Keratinocyte (primary cell): ENCODE measurements around the gene TENM3. TPM values are rescaled to one million over a fixed set of nuclear protein-coding genes. Genes with fewer than 3 reads are reported as not detected.

Source experiments
- DNase-seq: peaks from one replicate; pipeline ENCODE4 v3.0.0-alpha.2; 2011; ENCODE audit warnings: low read depth, missing footprints, low spot score
- FAIRE-seq: peaks from 2 replicates; lab custom pipeline; 2011; peaks lifted over from hg19 to GRCh38; lab: Jason Lieb, UNC
- H2AFZ ChIP-seq: 2 replicates; pipeline ENCODE4 v1.6.0; 2012; ENCODE audit warnings: low read length, control low read depth, inconsistent platforms; ENCODE audit not compliant: control insufficient read depth
- H3K27ac ChIP-seq: 2 replicates; pipeline ENCODE4 v1.5.1; 2011; ENCODE audit warnings: low read length; ENCODE audit not compliant: control insufficient read depth, insufficient read depth
- H3K27me3 ChIP-seq: 3 replicates; pipeline ENCODE4 v1.6.0; 2011; ENCODE audit warnings: low read length; ENCODE audit not compliant: control insufficient read depth, insufficient read depth; ENCODE audit errors: extremely low read depth
- H3K36me3 ChIP-seq, 2 experiments: 2 replicates in 1 of 2; 3 replicates in 1 of 2; pipeline ENCODE4 v1.5.1; 2011; ENCODE audit warnings: low read length in 2 of 2, mild to moderate bottlenecking in 1 of 2; ENCODE audit not compliant: control insufficient read depth in 2 of 2, insufficient read depth in 2 of 2; ENCODE audit errors: extremely low read depth in 1 of 2
- H3K4me1 ChIP-seq: 3 replicates; pipeline ENCODE4 v1.5.1; 2011; ENCODE audit warnings: low read length; ENCODE audit not compliant: control insufficient read depth, insufficient read depth; ENCODE audit errors: extremely low read depth
- H3K4me2 ChIP-seq: 3 replicates; pipeline ENCODE4 v1.6.0; 2011; ENCODE audit warnings: low read depth, low read length; ENCODE audit not compliant: control insufficient read depth, insufficient read depth; ENCODE audit errors: extremely low read depth
- H3K4me3 ChIP-seq, 3 experiments: fragments of 200-600 bp in 1 of 3; sonication (generic) in 1 of 3; 2 replicates in 2 of 3; 3 replicates in 1 of 3; pipeline ENCODE4 v1.5.1; 2011 to 2016; ENCODE audit warnings: low read length in 3 of 3, mild to moderate bottlenecking in 3 of 3, control low read depth in 2 of 3, inconsistent platforms in 1 of 3, low read depth in 1 of 3, mixed read lengths in 1 of 3, mixed run types in 1 of 3, moderate library complexity in 1 of 3; ENCODE audit not compliant: control insufficient read depth in 2 of 3, insufficient read depth in 2 of 3; ENCODE audit errors: extremely low read depth in 1 of 3
- H3K79me2 ChIP-seq: 2 replicates; pipeline ENCODE4 v1.6.0; 2012; ENCODE audit warnings: low read length; ENCODE audit not compliant: control insufficient read depth, insufficient read depth
- H3K9ac ChIP-seq: 3 replicates; pipeline ENCODE4 v1.6.0; 2011; ENCODE audit warnings: low read length; ENCODE audit not compliant: control insufficient read depth, insufficient read depth; ENCODE audit errors: extremely low read depth
- H3K9me1 ChIP-seq: 3 replicates; pipeline ENCODE4 v1.6.0; 2011; ENCODE audit warnings: low read length; ENCODE audit not compliant: control insufficient read depth, insufficient read depth; ENCODE audit errors: extremely low read depth
- H3K9me3 ChIP-seq: 2 replicates; pipeline ENCODE4 v1.5.1; 2012; ENCODE audit warnings: low read depth, low read length; ENCODE audit not compliant: control insufficient read depth
- H4K20me1 ChIP-seq: 3 replicates; pipeline ENCODE4 v1.6.0; 2011; ENCODE audit warnings: low read length; ENCODE audit not compliant: control insufficient read depth, insufficient read depth; ENCODE audit errors: extremely low read depth
- CTCF ChIP-seq, 3 experiments: IDR thresholded peaks in 1 of 3; conservative IDR thresholded peaks in 1 of 3; optimal IDR thresholded peaks in 1 of 3; 2 replicates in 2 of 3; 3 replicates in 1 of 3; pipeline versions ENCODE3 to v1.5.1; 2011; ENCODE audit warnings: low read length in 3 of 3, mild to moderate bottlenecking in 3 of 3, moderate library complexity in 2 of 3, control low read depth in 1 of 3, inconsistent platforms in 1 of 3; ENCODE audit not compliant: insufficient read depth in 2 of 3; ENCODE audit errors: extremely low read depth in 1 of 3
- EZH2 ChIP-seq: IDR thresholded peaks from one replicate; pipeline ENCODE4 v1.6.1; 2012; ENCODE audit warnings: inconsistent platforms, mild to moderate bottlenecking, low read length, moderate library complexity
- dilution Hi-C: fragments of 300-500 bp; cut with MboI; formaldehyde crosslinking; loops from one replicate; pipeline ENCODE4 v1.7.0; 2020; ENCODE audit warnings: low sequenced_read_pairs; ENCODE audit not compliant: extremely low pct_ligation_motif_present
- polyA plus RNA-seq, 5 experiments: library from polyadenylated mRNA; depleted of rRNA in 3 of 5; stranded (reverse) in 3 of 5; stranded (forward) in 1 of 5; unstranded in 1 of 5; fragments of >200 nt; gene quantifications; 1 replicate in 1 of 5; 2 replicates in 3 of 5; 3 replicates in 1 of 5; pipeline versions ENCODE4 v1.2.1 to v1.2.3, GENCODE V29; 2011 to 2012; ENCODE audit warnings: missing spikeins in 2 of 5, low read depth in 1 of 5, low replicate concordance in 1 of 5

Gene TENM3
- polyA plus RNA-seq, 1 donor (not counting 4 experiments of a cell fraction or from before 2014, with no cell fraction given), result 17.0 TPM

GRCh38 chr4:182465114-182465513 is 221.9 kb downstream of the TENM3 start:
- Histone ChIP-seq H3K36me3 (no peaks in the 10 kb centered on the region), H4K20me1 (no peaks in the 10 kb centered on the region), H3K27me3 (no peaks in the 10 kb centered on the region), H3K4me1 (no peaks in the 10 kb centered on the region), H3K4me3 (no peak overlapping the region), H3K9ac (no peak overlapping the region), H3K4me2 (no peak overlapping the region), H3K79me2 (no peaks in the 10 kb centered on the region), H2AFZ (no peak overlapping the region), H3K9me3 (no peaks in the 10 kb centered on the region), H3K9me1 (no peaks in the 10 kb centered on the region), H3K27ac (no peak overlapping the region)
- dilution Hi-C loops, result no loop called here
- DNase-seq (no peak), FAIRE-seq (no peak)
- TF ChIP-seq CTCF (optimal IDR thresholded peaks at IDR 0.05 in 1 of 3, IDR thresholded peaks at IDR 0.05 in 1 of 3, conservative IDR thresholded peaks at IDR 0.05 in 1 of 3; ENCODE audit: extremely low read depth in 1 of 3, insufficient read depth in 2 of 3, low read length in 3 of 3), result no peak

DNA sequence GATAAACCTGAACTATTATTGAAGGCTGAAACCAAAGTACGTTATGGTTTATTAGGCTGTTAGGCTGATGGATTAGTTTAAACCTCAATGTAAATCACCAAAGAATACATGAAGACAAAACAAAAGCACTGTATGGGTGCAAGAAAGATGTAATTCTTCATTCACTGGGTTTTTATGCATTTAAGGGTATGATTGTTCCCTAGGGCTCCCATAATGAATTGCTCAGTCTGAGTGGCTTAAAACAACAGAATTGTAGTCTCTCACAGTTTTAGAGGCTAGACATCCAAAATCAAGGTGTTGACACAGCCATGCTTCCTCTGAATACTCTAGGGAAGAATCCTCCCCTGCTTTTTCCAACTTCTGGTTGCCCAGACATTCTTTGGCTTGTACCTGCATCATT is 222.8 kb downstream of the TENM3 start:
- no peak for FAIRE-seq
- Histone ChIP-seq H3K79me2 (no peaks in the 10 kb centered on the region), H4K20me1 (no peaks in the 10 kb centered on the region), H3K9ac (no peak overlapping the region), H2AFZ (no peak overlapping the region), H3K27ac (no peak overlapping the region), H3K4me2 (no peak overlapping the region), H3K27me3 (no peaks in the 10 kb centered on the region), H3K4me1 (no peaks in the 10 kb centered on the region), H3K36me3 (no peaks in the 10 kb centered on the region), H3K4me3 (no peak overlapping the region), H3K9me1 (no peaks in the 10 kb centered on the region), H3K9me3 (no peaks in the 10 kb centered on the region)
- TF ChIP-seq EZH2 (no peak), CTCF (optimal IDR thresholded peaks at IDR 0.05 in 1 of 3, IDR thresholded peaks at IDR 0.05 in 1 of 3, conservative IDR thresholded peaks at IDR 0.05 in 1 of 3; ENCODE audit: extremely low read depth in 1 of 3, insufficient read depth in 2 of 3, low read length in 3 of 3) (no peak)
- DNase-seq, result no peak
- dilution Hi-C loops, result no loop called here
